Lower leg skin (tissue), 4 donors: ENCODE data around the gene VPREB1. TPM values are rescaled to one million over a fixed set of nuclear protein-coding genes. Genes with fewer than 3 reads are reported as not detected.
"Not testable (repeated sequence)": the region's sequence is repeated elsewhere in the genome, so short reads cannot be mapped to it uniquely, and the experiment has no call there.

ENCODE experiments used
- DNase-seq, 2 donors: peaks; one replicate each; pipeline ENCODE4 v3.0.0-alpha.2; 2019; ENCODE audit warnings: low spot score in 2 of 2
- H3K4me3 ChIP-seq: fragments of 200-600 bp; sonication (generic); 2 replicates; pipeline ENCODE4 v1.5.1; 2017; ENCODE audit warnings: mild to moderate bottlenecking, low read depth; ENCODE audit not compliant: poor library complexity, severe bottlenecking
- POLR2A ChIP-seq, 2 donors: fragments of 450-650 bp; IDR thresholded peaks; one replicate each; pipeline ENCODE4 v1.6.1; 2016 to 2017; ENCODE audit warnings: antibody characterized with exemption in 2 of 2, mild to moderate bottlenecking in 1 of 2, moderate library complexity in 1 of 2
- WGBS, 2 donors: methylation state at CpG; one replicate each; pipeline ENCODE4 v1.1.5; 2018; 5-methylcytosine and 5-hydroxymethylcytosine counted together
- intact Hi-C: fragments of 100-400 bp; cut with DNase I; formaldehyde crosslinking; loops from one replicate; pipeline ENCODE4 v1.15.0; 2023; ENCODE audit warnings: low total_unique reads
- total RNA-seq, 4 donors: library from RNA; depleted of rRNA; stranded (reverse); fragments of >200 nt; gene quantifications; one replicate each; pipeline ENCODE4 v1.1.0, GENCODE V29; 2016
- TF ChIP-seq, protein P1 (sequence below), 3 donors: fragments of 450-650 bp; IDR thresholded peaks; one replicate each; pipeline ENCODE4 v1.5.1; 2016; ENCODE audit warnings: antibody characterized with exemption in 3 of 3, mild to moderate bottlenecking in 3 of 3, moderate library complexity in 2 of 3

The VPREB1 gene
- total RNA-seq, 4 donors from 2014 or later = not detected

DNA sequence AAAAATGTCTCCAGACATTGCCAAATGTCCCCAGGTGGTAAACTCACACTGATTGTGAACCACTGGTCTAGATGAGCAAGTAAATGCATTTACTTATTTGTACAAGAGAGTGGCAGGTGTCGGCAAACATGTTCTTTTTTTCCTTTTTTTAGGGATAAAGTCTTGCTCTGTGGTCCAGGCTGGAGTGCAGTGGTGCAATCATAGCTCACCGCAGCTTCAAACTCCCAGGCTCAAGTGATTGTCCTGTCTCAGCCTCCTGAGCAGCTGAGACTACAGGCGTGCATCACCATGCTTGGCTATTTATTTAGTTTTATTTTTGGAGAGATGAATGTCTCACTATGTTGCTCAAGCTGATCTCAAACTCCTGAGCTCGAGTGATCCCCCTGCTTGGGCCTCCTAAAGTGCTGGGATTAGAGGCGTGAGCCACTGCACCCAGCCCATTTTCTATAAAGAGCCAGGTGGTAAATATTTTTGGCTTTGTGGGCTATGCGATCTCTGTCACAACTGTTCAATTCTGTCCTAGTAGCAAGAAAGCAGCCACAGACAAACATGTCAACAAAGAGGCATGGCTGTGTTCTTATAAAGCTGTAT is 1.4 kb downstream of the VPREB1 start:
- intact Hi-C loops = no loop called here
- no peak overlapping the region for H3K4me3 ChIP-seq
- DNase-seq = no peak
- TF ChIP-seq, protein P1, sequence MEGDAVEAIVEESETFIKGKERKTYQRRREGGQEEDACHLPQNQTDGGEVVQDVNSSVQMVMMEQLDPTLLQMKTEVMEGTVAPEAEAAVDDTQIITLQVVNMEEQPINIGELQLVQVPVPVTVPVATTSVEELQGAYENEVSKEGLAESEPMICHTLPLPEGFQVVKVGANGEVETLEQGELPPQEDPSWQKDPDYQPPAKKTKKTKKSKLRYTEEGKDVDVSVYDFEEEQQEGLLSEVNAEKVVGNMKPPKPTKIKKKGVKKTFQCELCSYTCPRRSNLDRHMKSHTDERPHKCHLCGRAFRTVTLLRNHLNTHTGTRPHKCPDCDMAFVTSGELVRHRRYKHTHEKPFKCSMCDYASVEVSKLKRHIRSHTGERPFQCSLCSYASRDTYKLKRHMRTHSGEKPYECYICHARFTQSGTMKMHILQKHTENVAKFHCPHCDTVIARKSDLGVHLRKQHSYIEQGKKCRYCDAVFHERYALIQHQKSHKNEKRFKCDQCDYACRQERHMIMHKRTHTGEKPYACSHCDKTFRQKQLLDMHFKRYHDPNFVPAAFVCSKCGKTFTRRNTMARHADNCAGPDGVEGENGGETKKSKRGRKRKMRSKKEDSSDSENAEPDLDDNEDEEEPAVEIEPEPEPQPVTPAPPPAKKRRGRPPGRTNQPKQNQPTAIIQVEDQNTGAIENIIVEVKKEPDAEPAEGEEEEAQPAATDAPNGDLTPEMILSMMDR (IDR thresholded peaks at IDR 0.05) = no peak
- TF ChIP-seq POLR2A (IDR thresholded peaks at IDR 0.05) = no peak
- WGBS, 2 donors = 66 to 68% methylated on average over 6 of the region's 6 CpGs

DNA sequence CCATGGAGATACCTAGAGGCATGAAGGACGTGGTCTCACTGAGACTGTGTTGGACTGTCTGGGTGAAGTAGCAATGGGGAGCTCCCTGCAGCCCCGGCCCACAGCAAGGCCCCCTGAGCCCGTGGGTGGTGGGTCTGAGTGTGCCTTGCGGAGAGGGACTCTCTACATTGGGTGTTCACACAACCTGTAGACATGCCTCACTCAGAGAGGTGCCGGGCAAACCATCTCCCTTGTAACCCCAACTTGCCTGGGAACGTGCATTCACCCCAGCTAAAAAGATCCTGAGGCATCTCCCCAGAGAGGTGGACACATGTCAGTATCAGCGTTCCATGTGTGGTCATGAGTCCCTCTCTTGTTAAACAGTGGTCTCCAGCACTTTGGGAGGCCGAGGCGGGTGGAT is 2.1 kb downstream of the VPREB1 start:
- TF ChIP-seq POLR2A (IDR thresholded peaks at IDR 0.05) = no peak
- TF ChIP-seq, protein P1 (IDR thresholded peaks at IDR 0.05) = no peak
- 78 to 87% methylated on average over 9 of the region's 9 CpGs for WGBS, 2 donors
- intact Hi-C loops = no loop called here
- DNase-seq = no peak
- H3K4me3 ChIP-seq = no peak overlapping the region

DNA sequence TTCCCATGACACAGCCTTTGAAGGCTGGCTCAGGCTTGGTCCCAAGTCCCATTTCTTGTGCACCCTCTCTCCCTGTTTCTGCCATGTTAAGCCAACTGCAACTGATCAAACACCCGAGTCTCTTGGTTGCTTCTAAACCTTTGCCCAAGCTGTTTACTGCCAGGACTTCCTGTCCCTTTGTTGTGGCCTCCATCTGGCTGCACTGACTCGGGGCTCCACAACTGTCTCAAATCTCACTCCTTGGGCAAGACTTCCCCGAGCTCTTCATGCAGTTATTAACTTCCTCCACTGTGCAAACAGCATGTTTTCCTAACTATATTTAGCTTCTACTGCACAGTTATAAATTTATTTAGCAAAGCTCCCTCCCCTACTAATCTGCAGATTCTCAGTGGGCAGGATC is 4.3 kb downstream of the VPREB1 start:
- H3K4me3 ChIP-seq = no peak overlapping the region
- 30 to 38% methylated on average over 3 of the region's 3 CpGs for WGBS, 2 donors
- no peak for DNase-seq
- TF ChIP-seq POLR2A (IDR thresholded peaks at IDR 0.05) = no peak
- TF ChIP-seq, protein P1 (IDR thresholded peaks at IDR 0.05) = no peak
- intact Hi-C loops = no loop called here

DNA sequence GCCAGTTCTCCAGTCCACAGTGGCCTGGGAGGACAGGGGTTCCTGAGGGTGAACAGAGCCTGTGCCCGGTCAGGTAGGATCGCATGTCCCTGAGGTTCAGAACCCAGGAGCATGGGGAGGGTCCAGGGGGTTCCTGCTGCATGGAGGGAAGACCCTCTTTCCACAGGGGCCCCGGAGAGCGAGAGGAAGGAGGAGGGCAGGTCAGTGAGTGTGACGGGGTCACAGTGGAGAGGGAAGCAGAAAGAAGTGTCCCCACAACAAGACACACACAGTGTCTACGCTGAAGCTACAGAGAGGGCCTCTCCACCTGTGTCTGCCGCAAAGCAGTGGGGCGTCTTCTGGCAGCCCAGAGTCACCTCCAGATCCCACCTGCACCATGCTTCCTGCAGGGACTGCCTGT is 6.1 kb downstream of the VPREB1 start:
- WGBS, 2 donors = 86 to 88% methylated on average over 8 of the region's 8 CpGs
- DNase-seq, H3K4me3 ChIP-seq, intact Hi-C loops: not testable (repeated sequence)

DNA sequence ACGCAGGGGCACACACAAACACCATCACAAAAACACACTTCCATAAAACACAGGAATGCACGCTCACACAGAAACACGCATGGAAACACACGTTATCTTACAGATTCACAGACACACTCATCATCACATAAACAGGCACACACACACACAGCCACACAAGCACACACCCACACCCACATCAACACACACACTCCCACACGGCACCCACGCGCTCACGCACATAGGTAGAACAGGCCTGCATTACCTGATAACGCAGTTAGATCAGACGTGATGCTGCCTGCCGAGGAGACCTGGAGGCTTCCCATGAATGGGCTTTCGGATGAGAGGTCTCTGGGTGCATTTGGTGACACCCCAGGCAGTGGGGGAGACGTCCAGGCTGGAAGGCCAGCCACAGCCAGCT is 11.5 kb downstream of the VPREB1 start:
- DNase-seq, H3K4me3 ChIP-seq, intact Hi-C loops: not testable (repeated sequence)
- 71 to 72% methylated on average over 9 to 13 of the region's 13 CpGs for WGBS, 2 donors

DNA sequence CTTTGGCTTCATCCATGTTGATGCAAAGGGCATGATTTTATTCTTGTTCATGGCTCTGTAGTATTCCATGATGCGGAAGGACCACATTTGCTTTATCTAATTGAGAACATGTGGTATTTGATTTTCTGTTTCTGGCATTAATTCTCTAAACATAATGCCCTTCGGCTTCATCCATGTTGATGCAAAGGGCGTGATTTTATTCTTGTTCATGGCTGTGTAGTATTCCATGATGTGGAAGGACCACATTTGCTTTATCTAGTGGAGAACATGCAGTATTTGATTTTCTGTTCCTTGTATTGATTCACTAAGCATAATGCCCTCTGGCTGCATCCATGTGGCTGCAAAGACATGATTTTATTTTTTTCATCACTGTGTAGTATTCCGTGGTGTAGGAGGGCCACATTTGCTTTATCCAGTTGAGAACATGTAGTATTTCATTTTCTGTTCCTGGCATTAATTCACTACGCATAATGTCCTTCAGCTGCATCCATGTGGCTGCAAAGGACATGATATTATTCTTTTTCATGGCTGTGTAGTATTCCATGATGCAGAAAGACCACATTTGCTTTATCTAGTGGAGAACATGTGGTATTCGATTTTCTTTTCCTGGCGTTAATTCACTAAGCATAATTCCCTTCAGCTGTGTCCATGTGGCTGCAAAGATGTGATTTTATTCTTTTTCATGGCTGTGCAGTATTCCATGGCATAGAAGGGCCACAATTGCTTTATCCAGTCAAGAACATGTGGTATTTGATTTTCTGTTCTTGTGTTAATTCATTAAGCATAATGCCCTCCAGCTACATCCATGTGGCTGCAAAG is 14.2 kb downstream of the VPREB1 start:
- intact Hi-C loops, H3K4me3 ChIP-seq, DNase-seq: not testable (repeated sequence)
- WGBS, 2 donors = 91 to 94% methylated on average over 7 of the region's 7 CpGs

DNA sequence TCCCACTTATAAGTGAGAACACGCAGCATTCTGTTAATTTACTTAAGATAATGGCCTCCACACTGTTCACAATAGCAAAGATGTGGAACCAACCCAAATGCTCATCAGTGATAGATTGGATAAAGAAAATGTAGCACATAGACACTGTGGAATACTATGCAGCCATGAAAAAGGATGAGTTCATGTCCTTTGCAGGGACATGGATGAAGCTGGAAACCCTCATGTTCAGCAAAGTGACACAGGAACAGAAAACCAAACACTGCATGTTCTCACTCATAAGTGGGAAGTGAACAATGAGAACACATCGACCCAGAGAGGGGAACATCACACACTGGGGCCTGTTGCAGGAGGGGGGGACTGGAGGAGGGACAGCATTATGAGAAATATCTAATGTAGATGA is 15.6 kb downstream of the VPREB1 start:
- intact Hi-C loops, DNase-seq, H3K4me3 ChIP-seq: not testable (repeated sequence)
- whole genome bisulfite sequencing, 2 donors = 89 to 90% methylated on average over 2 of the region's 2 CpGs

DNA sequence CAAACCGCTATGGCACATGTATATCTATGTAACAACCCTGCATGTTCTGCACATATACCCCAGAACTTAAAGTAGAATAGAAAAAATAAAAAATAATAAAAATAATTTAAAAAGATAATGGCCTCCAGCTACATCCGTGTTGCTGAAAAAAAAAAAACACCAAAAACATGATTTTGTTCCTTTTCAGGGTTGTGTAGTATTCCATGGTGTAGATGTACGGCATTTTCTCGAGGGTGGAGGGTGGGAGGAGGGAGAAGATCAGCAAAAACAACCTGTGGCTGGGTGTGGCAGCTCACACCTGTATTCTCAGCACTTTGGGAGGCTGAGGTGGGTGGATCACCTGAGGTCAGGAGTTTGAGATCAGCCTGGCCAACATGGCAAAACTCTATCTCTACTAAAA is 16.0 kb downstream of the VPREB1 start:
- DNase-seq, intact Hi-C loops, H3K4me3 ChIP-seq: not testable (repeated sequence)
- WGBS, 2 donors = 80 to 94% methylated on average over 4 of the region's 4 CpGs

DNA sequence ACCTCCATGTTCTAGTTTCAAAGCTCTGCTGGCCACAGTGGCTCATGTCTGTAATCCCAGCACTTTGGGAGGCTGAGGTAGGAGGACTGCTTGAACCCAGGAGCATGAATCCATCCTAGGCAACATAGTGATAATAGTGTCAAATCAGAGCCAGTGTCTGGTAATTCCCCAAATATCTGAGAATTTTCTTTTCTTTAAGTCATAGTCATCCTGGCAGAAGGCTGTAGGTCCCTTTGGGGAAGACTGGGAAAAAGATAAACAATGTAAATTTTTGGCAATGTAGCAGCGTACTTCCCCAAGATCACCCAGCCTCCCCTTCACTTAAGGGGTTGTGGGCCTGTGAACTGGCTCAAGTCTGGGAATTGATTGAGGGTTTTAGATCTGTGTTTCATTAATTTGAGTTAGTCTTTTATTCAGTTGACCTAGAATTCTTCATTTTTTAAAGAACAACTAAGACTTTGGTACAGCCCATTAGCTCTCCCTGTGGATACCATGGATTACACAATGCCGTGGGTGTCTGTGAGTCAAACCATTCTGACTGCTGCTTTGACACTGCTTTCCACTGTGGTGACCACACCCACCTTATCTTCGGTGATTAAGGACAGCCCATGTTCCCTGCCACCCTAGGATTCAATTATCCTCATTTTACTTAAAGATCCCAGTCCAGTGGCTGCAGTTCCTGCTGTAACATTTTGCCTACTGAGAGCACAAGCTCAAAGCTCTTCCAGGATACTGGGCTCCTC is 17.9 kb downstream of the VPREB1 start:
- intact Hi-C loops, H3K4me3 ChIP-seq, DNase-seq: not testable (repeated sequence)
- WGBS, 2 donors = 17 to 24% methylated on average over 3 of the region's 3 CpGs

DNA sequence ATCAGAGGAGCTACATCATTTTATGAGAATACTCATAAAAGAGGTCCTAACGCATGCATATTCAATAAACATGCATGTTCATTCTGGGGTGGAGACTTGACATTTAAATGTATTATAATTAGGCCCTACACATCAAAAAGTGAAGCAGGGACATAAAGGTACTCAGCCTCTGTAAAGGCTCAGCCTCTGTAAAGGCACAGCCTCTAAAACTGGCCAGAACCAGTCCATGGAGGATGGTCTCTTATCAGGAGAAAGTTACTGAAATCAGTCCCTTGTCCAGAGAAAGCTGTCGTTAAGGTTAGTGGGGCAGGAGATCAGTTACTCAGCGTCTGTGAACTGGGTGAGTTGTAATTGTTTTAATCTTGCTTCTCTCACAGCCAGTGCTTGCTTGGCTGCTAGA is 19.2 kb downstream of the VPREB1 start:
- 70 to 85% methylated on average over 3 of the region's 3 CpGs for WGBS, 2 donors
- intact Hi-C loops = not testable (repeated sequence)

DNA sequence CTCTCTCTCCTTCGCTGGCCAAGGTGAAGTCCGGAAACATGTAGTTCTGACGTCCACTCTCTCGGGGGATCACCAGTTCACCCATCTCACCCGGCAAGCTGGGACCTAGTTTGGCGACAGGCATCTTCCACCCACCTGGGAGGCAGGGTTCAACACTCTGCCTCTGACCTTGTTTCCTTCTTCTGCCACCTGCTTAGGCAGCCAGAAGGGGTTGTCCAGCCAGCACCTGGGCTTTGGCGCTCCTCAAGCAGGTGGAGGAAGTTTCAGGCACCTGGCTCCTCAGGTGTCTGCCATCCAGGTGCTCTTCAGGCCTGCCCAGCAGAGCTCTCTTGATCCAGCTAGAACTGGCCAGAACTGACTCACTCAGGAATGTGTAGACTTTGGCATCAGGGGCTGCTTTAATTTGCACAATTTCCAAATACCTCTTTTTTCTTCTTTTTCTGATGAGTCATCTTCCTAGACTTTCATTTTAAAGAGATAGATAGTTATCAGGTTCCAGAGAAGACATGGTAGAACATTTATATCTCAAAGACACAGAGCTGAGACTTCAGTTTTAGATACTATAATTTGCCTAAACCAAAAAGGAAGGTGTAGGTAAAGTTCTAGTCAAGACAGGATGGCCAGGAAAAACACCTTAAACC is 25.6 kb downstream of the VPREB1 start:
- DNase-seq, intact Hi-C loops, H3K4me3 ChIP-seq: not testable (repeated sequence)
- WGBS, 2 donors = 79 to 90% methylated on average over 7 of the region's 7 CpGs

More for the DNA sequence above, 19.2 kb downstream of the VPREB1 start:
- H3K4me3 ChIP-seq, DNase-seq: not testable (repeated sequence)
